HCT116 (cell line): ENCODE measurements around the gene TXNL4B. TPM values are rescaled to one million over a fixed set of nuclear protein-coding genes. Genes with fewer than 3 reads are reported as not detected.

Source experiments
- ATAC-seq: fragments of 200-7000 bp; cut with Tn5 transposase; 2 replicates; pipeline ENCODE4 v1.9.1; 2020; ENCODE audit warnings: mild to moderate bottlenecking, moderate library complexity
- BruUV-seq: library from RNA; stranded (reverse); fragments of 400-500 nt; replicated peaks from 2 replicates; lab custom pipeline; 2021; lab: Mats Ljungman, UMichigan
- CTCF ChIA-PET: fragments of 300-600 bp; sonication (Branson Sonifier 250); formaldehyde crosslinking; loops from one replicate; lab custom pipeline; 2021; ENCODE audit warnings: antibody characterized with exemption; lab: Charles Lee
- POLR2A ChIA-PET: fragments of 300-600, 350-600 bp; sonication (Branson Sonifier 250); formaldehyde crosslinking; loops from one replicate; lab custom pipeline; 2021; ENCODE audit warnings: antibody characterized with exemption; lab: Charles Lee
- RAD21 ChIA-PET, 2 experiments: fragments of 300-600 bp; sonication (Branson Sonifier 250); formaldehyde crosslinking; loops; one replicate each; lab custom pipeline; 2023; ENCODE audit warnings: low total read pairs in 2 of 2; ENCODE audit not compliant: uncharacterized antibody in 2 of 2, unreplicated experiment in 2 of 2, low non-redundant PET in 1 of 2; lab: Charles Lee
- DNase-seq: peaks from one replicate; pipeline ENCODE4 v3.0.0-alpha.2; 2010; ENCODE audit warnings: low read depth, low spot score
- H2AFZ ChIP-seq: fragments of 200-600 bp; shearing (Covaris generic), sonication (generic); 2 replicates; pipeline ENCODE4 v1.6.1; 2017; ENCODE audit warnings: low read depth, mixed run types, mixed read lengths, antibody characterized with exemption, low read length; ENCODE audit not compliant: poor library complexity, severe bottlenecking
- H3K27ac ChIP-seq: 2 replicates; pipeline ENCODE4 v1.5.1; 2012; ENCODE audit warnings: low read depth, low read length
- H3K27me3 ChIP-seq: fragments of 200-600 bp; sonication (generic); 2 replicates; pipeline ENCODE4 v1.6.1; 2016; ENCODE audit warnings: mixed run types, low read length, mixed read lengths; ENCODE audit not compliant: insufficient read depth
- H3K36me3 ChIP-seq, 2 experiments: fragments of 200-500 bp in 1 of 2; fragments of 200-600 bp in 1 of 2; sonication (Bioruptor generic) in 1 of 2; sonication (generic) in 1 of 2; 2 replicates each; pipeline versions ENCODE4 v1.5.1 to v1.6.1; 2014 to 2016; ENCODE audit warnings: low read length in 2 of 2, inconsistent platforms in 1 of 2, mixed read lengths in 1 of 2, mixed run types in 1 of 2; ENCODE audit not compliant: insufficient read depth in 2 of 2, control insufficient read depth in 1 of 2
- H3K4me1 ChIP-seq, 2 experiments: fragments of 200-600 bp in 1 of 2; sonication (generic) in 1 of 2; 2 replicates each; pipeline versions ENCODE4 v1.5.1 to v1.6.1; 2012 to 2017; ENCODE audit warnings: low read length in 2 of 2, inconsistent platforms in 1 of 2, mild to moderate bottlenecking in 1 of 2, mixed read lengths in 1 of 2, mixed run types in 1 of 2, moderate library complexity in 1 of 2; ENCODE audit not compliant: insufficient read depth in 2 of 2, control insufficient read depth in 1 of 2
- H3K4me2 ChIP-seq: fragments of 200-600 bp; sonication (generic); 2 replicates; pipeline ENCODE4 v1.6.1; 2017; ENCODE audit warnings: mixed run types, low read length, mixed read lengths
- H3K4me3 ChIP-seq, 2 experiments: fragments of 200-600 bp in 1 of 2; sonication (generic) in 1 of 2; replicated peaks in 1 of 2; 2 replicates each; pipeline ENCODE4 v1.5.1; 2011 to 2016; ENCODE audit warnings: low read length in 2 of 2, control low read depth in 1 of 2, low read depth in 1 of 2, mild to moderate bottlenecking in 1 of 2, mixed read lengths in 1 of 2, mixed run types in 1 of 2
- H3K79me2 ChIP-seq: fragments of 200-600 bp; sonication (generic); 2 replicates; pipeline ENCODE4 v1.6.1; 2017; ENCODE audit warnings: mild to moderate bottlenecking, mixed run types, low read length, moderate library complexity, mixed read lengths; ENCODE audit not compliant: insufficient read depth
- H3K9ac ChIP-seq: fragments of 200-600 bp; sonication (generic); 2 replicates; pipeline ENCODE4 v1.6.1; 2016; ENCODE audit warnings: low read length, mixed read lengths
- H3K9me2 ChIP-seq: fragments of 200-600 bp; sonication (generic), shearing (Covaris generic); 2 replicates; pipeline ENCODE4 v1.6.1; 2017; ENCODE audit warnings: mixed run types, mild to moderate bottlenecking, moderate library complexity; ENCODE audit not compliant: insufficient read depth
- H3K9me3 ChIP-seq, 2 experiments: fragments of 200-500 bp in 1 of 2; fragments of 200-600 bp in 1 of 2; sonication (Bioruptor generic) in 1 of 2; sonication (generic) in 1 of 2; 2 replicates each; pipeline ENCODE4 v1.6.1; 2014 to 2017; ENCODE audit warnings: low read length in 2 of 2, mixed read lengths in 2 of 2, inconsistent platforms in 1 of 2, low read depth in 1 of 2, mild to moderate bottlenecking in 1 of 2, mixed run types in 1 of 2, moderate library complexity in 1 of 2; ENCODE audit not compliant: control insufficient read depth in 1 of 2, insufficient read depth in 1 of 2
- H4K20me1 ChIP-seq: fragments of 200-600 bp; sonication (generic), shearing (Covaris generic); 2 replicates; pipeline ENCODE4 v1.6.1; 2017; ENCODE audit warnings: mixed run types, mild to moderate bottlenecking, moderate library complexity; ENCODE audit not compliant: insufficient read depth
- CBX3 ChIP-seq: IDR thresholded peaks from 2 replicates; pipeline ENCODE4 v1.6.1; 2012; ENCODE audit warnings: low read depth
- CEBPB ChIP-seq: IDR thresholded peaks from 2 replicates; pipeline ENCODE4 v1.6.1; 2012; ENCODE audit warnings: low read depth
- ELF1 ChIP-seq: IDR thresholded peaks from 2 replicates; pipeline ENCODE4 v1.6.1; 2012; ENCODE audit warnings: low read depth, borderline replicate concordance
- EZH2phosphoT487 ChIP-seq: fragments of 200-600 bp; IDR thresholded peaks from 2 replicates; pipeline ENCODE4 v1.6.1; 2018; ENCODE audit warnings: antibody characterized with exemption, borderline replicate concordance
- JUND ChIP-seq: IDR thresholded peaks from 2 replicates; pipeline ENCODE4 v1.6.1; 2012
- POLR2A ChIP-seq: IDR thresholded peaks from 2 replicates; pipeline ENCODE4 v1.7.0; 2011; ENCODE audit warnings: borderline replicate concordance; ENCODE audit not compliant: insufficient read depth, insufficient read length; ENCODE audit errors: extremely low read depth
- POLR2AphosphoS5 ChIP-seq: IDR thresholded peaks from 2 replicates; pipeline ENCODE4 v1.6.1; 2011; ENCODE audit warnings: mild to moderate bottlenecking, low read depth, low read length, moderate library complexity
- RAD21 ChIP-seq: IDR thresholded peaks from 2 replicates; pipeline ENCODE4 v1.6.1; 2012; ENCODE audit warnings: low read depth, mild to moderate bottlenecking
- SRF ChIP-seq: IDR thresholded peaks from 2 replicates; pipeline ENCODE4 v1.6.1; 2012; ENCODE audit warnings: low read depth
- YY1 ChIP-seq: IDR thresholded peaks from 2 replicates; pipeline ENCODE4 v1.6.1; 2011; ENCODE audit warnings: low read length, low read depth, moderate library complexity, mild to moderate bottlenecking; ENCODE audit not compliant: insufficient replicate concordance; ENCODE audit errors: extremely low read depth
- ZFX ChIP-seq: fragments of 450-650 bp; IDR thresholded peaks from 2 replicates; pipeline ENCODE4 v1.6.1; 2017
- ZNF274 ChIP-seq: fragments of 200-500 bp; sonication (Bioruptor generic); IDR thresholded peaks from 2 replicates; pipeline ENCODE4 v1.6.1; 2014; ENCODE audit warnings: mild to moderate bottlenecking, low read depth, low read length, inconsistent platforms
- intact Hi-C: fragments of 100-400 bp; cut with micrococcal nuclease; formaldehyde crosslinking; loops from 2 replicates; pipeline ENCODE4 v1.10.0; 2022
- total RNA-seq: library from RNA; stranded (reverse); gene quantifications from one replicate; pipeline ENCODE4 v1.2.1, GENCODE V29; 2021; ENCODE audit not compliant: unreplicated experiment
- TF ChIP-seq, protein P1 (sequence below): IDR thresholded peaks from 2 replicates; pipeline ENCODE4 v1.6.1; 2011; ENCODE audit warnings: mild to moderate bottlenecking, low read length, moderate library complexity; ENCODE audit not compliant: insufficient replicate concordance; ENCODE audit errors: extremely low read depth
- TF ChIP-seq, protein P2 (sequence below): IDR thresholded peaks from 2 replicates; pipeline ENCODE4 v1.6.1; 2012
- TF ChIP-seq, protein P3 (sequence below), 3 experiments: fragments of 200-600 bp in 1 of 3; sonication (generic) in 1 of 3; IDR thresholded peaks in 2 of 3; conservative IDR thresholded peaks in 1 of 3; 2 replicates each; pipeline ENCODE4 v1.5.1; 2012 to 2017; ENCODE audit warnings: low read depth in 2 of 3, low read length in 2 of 3, antibody characterized with exemption in 1 of 3, borderline replicate concordance in 1 of 3, control low read depth in 1 of 3, mild to moderate bottlenecking in 1 of 3, mixed read lengths in 1 of 3, mixed run types in 1 of 3, moderate library complexity in 1 of 3; ENCODE audit not compliant: insufficient read depth in 1 of 3

TXNL4B gene
- total RNA-seq, 1 experiment from 2014 or later: 15.5 TPM

DNA sequence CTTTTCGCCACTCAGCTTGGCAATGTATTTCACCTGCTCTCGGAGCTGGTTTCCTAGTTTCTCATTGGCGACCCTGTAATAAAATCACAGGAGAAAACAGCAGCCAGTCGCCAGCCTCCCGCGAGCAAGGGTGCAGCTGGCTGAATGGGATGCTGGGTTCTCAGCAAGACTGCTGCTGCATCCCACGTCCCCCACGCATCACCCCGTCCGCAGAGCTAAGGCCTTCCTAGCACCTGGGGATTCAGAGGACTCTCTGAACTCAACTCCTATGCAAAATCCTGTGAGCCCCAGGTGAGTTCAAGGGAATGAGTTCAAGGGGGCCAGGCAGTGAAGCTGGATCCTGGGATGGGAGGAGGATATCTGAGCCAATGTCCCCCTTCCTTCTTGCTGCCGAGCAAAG, 29.5 kb upstream of the TXNL4B start:
- ChIA-PET RAD21 (no interaction called here), POLR2A (no interaction called here), CTCF (no interaction called here)
- Histone ChIP-seq H2AFZ (no peak overlapping the region), H3K36me3 (no peaks in the 10 kb centered on the region), H3K9me2 (no peaks in the 10 kb centered on the region), H3K4me1 (no peaks in the 10 kb centered on the region), H3K4me3 (no peak overlapping the region), H3K4me2 (no peak overlapping the region), H3K27ac (no peak overlapping the region), H3K9ac (no peak overlapping the region), H4K20me1 (no peaks in the 10 kb centered on the region), H3K9me3 (no peaks in the 10 kb centered on the region), H3K79me2 (no peaks in the 10 kb centered on the region), H3K27me3 (no peaks in the 10 kb centered on the region)
- intact Hi-C loops: loop anchor here (2.0 kb wide), 1 partner anchor 350 kb away; no protein-coding TSS in a partner anchor
- DNase-seq (no peak), ATAC-seq (no peak)
- TF ChIP-seq POLR2A: no peak
- no peak for TF ChIP-seq SRF
- TF ChIP-seq, protein P1, sequence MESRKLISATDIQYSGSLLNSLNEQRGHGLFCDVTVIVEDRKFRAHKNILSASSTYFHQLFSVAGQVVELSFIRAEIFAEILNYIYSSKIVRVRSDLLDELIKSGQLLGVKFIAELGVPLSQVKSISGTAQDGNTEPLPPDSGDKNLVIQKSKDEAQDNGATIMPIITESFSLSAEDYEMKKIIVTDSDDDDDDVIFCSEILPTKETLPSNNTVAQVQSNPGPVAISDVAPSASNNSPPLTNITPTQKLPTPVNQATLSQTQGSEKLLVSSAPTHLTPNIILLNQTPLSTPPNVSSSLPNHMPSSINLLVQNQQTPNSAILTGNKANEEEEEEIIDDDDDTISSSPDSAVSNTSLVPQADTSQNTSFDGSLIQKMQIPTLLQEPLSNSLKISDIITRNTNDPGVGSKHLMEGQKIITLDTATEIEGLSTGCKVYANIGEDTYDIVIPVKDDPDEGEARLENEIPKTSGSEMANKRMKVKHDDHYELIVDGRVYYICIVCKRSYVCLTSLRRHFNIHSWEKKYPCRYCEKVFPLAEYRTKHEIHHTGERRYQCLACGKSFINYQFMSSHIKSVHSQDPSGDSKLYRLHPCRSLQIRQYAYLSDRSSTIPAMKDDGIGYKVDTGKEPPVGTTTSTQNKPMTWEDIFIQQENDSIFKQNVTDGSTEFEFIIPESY: no peak
- no peak for TF ChIP-seq ZFX
- no peak for TF ChIP-seq EZH2phosphoT487
- no peak for TF ChIP-seq CEBPB
- TF ChIP-seq, protein P2, sequence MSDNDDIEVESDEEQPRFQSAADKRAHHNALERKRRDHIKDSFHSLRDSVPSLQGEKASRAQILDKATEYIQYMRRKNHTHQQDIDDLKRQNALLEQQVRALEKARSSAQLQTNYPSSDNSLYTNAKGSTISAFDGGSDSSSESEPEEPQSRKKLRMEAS: no peak
- TF ChIP-seq, protein P3, sequence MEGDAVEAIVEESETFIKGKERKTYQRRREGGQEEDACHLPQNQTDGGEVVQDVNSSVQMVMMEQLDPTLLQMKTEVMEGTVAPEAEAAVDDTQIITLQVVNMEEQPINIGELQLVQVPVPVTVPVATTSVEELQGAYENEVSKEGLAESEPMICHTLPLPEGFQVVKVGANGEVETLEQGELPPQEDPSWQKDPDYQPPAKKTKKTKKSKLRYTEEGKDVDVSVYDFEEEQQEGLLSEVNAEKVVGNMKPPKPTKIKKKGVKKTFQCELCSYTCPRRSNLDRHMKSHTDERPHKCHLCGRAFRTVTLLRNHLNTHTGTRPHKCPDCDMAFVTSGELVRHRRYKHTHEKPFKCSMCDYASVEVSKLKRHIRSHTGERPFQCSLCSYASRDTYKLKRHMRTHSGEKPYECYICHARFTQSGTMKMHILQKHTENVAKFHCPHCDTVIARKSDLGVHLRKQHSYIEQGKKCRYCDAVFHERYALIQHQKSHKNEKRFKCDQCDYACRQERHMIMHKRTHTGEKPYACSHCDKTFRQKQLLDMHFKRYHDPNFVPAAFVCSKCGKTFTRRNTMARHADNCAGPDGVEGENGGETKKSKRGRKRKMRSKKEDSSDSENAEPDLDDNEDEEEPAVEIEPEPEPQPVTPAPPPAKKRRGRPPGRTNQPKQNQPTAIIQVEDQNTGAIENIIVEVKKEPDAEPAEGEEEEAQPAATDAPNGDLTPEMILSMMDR (IDR thresholded peaks at IDR 0.05 in 2 of 3, conservative IDR thresholded peaks at IDR 0.05 in 1 of 3; ENCODE audit: borderline replicate concordance in 1 of 3, insufficient read depth in 1 of 3, low read depth in 2 of 3, low read length in 2 of 3): no peak
- no peak for TF ChIP-seq JUND
- TF ChIP-seq YY1: no peak
- TF ChIP-seq CBX3: no peak
- TF ChIP-seq ZNF274: no peak
- no peak for TF ChIP-seq POLR2AphosphoS5
- no peak for TF ChIP-seq RAD21
- no peak for TF ChIP-seq ELF1
- BruUV-seq: no TSS peak
